RWPE1 (cell line): ENCODE measurements around the gene TMEM62.

Experiments
- CTCF ChIA-PET: fragments of 350-600 bp; sonication (Branson Sonifier 250); formaldehyde crosslinking; extraction: SDS; loops from one replicate; lab custom pipeline; 2021; lab: Yijun Ruan, JAX
- POLR2A ChIA-PET: fragments of 400-600 bp; formaldehyde crosslinking; extraction: SDS; loops from one replicate; lab custom pipeline; 2020; ENCODE audit warnings: antibody characterized with exemption; ENCODE audit not compliant: low non-redundant PET; lab: Yijun Ruan, JAX
- DNase-seq: peaks from one replicate; pipeline ENCODE4 v3.0.0; 2012; ENCODE audit warnings: low spot score
- H3K27ac ChIP-seq: fragments of 450-650 bp; 2 replicates; pipeline ENCODE4 v1.5.1; 2017
- CTCF ChIP-seq: fragments of 450-650 bp; conservative IDR thresholded peaks from 2 replicates; pipeline ENCODE4 v1.5.1; 2017; ENCODE audit warnings: low read depth, mild to moderate bottlenecking

The TMEM62 gene

GRCh38 chr15:43143203-43143941, 10.0 kb downstream of the TMEM62 start:
- POLR2A ChIA-PET = no interaction called here
- no peak for DNase-seq
- CTCF ChIA-PET = no interaction called here
- no peak overlapping the region for H3K27ac ChIP-seq
- no peak for TF ChIP-seq CTCF

GRCh38 chr15:43144512-43144911, 11.1 kb downstream of the TMEM62 start:
- no peak for DNase-seq
- TF ChIP-seq CTCF = no peak
- ChIA-PET POLR2A (no interaction called here), CTCF (no interaction called here)
- no peak overlapping the region for H3K27ac ChIP-seq

GRCh38 chr15:43146184-43146583, 12.8 kb downstream of the TMEM62 start:
- ChIA-PET CTCF (interaction anchor here (0.5 to 0.6 kb wide), 3 partner anchors 96 to 862 kb away, joined by 3 to 4 read pairs (median 3); no protein-coding TSS in a partner anchor), POLR2A (no interaction called here)
- no peak for TF ChIP-seq CTCF
- H3K27ac ChIP-seq = no peak overlapping the region
- DNase-seq = no peak

GRCh38 chr15:43150191-43150929, 17.0 kb downstream of the TMEM62 start:
- ChIA-PET POLR2A (no interaction called here), CTCF (interaction anchor here (0.6 kb wide), 1 partner anchor 25 kb away, joined by 3 read pairs; no protein-coding TSS in a partner anchor)
- H3K27ac ChIP-seq = no peak overlapping the region
- DNase-seq = peak; percentile 94
- no peak for TF ChIP-seq CTCF

GRCh38 chr15:43151688-43152087, 18.3 kb downstream of the TMEM62 start:
- CTCF ChIA-PET = no interaction called here
- TF ChIP-seq CTCF = no peak
- POLR2A ChIA-PET = no interaction called here
- DNase-seq = no peak
- H3K27ac ChIP-seq = no peak overlapping the region

GRCh38 chr15:43153269-43153668, 19.9 kb downstream of the TMEM62 start:
- CTCF ChIA-PET = no interaction called here
- DNase-seq = no peak
- TF ChIP-seq CTCF = no peak
- POLR2A ChIA-PET = no interaction called here
- no peak overlapping the region for H3K27ac ChIP-seq
